ENCODE measurements around the gene TMC3.

TMC3 gene

DNA sequence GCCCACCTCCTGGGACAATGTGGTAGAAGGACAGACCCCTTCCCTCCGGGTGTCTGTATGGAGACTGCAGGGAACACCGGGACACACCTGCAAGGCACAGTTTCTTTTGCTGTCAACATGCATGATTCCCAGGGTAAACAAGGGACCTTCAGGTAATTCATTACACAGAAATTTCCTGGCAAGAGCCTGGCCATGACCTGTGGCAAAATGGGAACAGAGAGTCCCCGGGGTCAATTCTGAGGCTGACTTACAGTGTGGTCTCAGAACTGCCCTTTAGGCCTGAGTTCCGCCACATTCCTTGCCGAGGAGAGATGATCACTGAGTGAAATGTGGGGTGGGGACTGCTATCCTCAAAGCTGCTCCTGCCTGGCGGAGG is 56.4 kb downstream of the TMC3 start:
- H3K4me3 ChIP-seq (ENCODE audit: low read depth, low read length), result no peak overlapping the region
- DNase-seq (ENCODE audit: low read depth), result no peak
- TF ChIP-seq CTCF (IDR thresholded peaks at IDR 0.05; ENCODE audit: control insufficient read depth, extremely low read depth, insufficient read depth), result no peak

- no peak overlapping the region for H3K4me3 ChIP-seq (ENCODE audit: low read depth, low read length)
- no peak for DNase-seq (ENCODE audit: low read depth)
- TF ChIP-seq CTCF (IDR thresholded peaks at IDR 0.05; ENCODE audit: control insufficient read depth, extremely low read depth, insufficient read depth), result no peak
Measured at GRCh38 chr15:81316267-81316666, 57.7 kb downstream of the TMC3 start.

DNA sequence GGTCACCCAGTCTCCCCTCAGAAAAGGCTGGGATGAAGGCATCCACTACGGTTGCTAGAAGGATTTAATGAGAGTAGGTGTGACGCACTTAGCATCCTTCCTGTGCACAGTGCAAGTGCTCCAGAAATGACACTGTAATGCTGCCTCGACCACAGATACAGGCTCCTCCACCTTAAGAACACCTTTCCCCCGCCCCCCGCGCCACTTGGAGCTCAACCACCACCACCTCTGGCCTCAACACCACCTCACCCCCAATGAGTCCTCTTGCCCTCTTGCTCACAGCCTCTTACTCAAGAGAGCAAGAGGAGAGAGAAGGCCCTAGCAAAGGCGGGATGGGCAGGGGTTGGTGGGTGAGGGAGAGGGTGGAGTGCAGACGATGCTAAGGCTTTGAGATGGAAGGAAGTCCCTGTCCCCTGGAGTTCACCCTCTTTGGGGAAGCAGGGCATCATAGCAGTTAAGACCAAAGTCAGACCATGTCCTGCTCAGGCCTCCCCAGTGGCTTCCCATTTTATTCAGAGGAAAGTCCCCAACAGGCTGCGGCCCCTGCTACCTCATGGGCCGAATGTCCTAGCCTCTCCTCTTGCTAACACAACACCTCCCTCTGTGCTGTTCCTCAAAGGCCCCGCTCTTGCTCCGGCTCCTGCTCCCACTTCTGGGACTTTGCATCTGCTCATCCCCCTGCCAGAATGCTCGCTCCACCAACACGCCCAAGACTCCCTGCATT is 58.4 kb downstream of the TMC3 start:
- no peak overlapping the region for H3K4me3 ChIP-seq (ENCODE audit: low read depth, low read length)
- no peak for DNase-seq (ENCODE audit: low read depth)
- TF ChIP-seq CTCF (IDR thresholded peaks at IDR 0.05; ENCODE audit: control insufficient read depth, extremely low read depth, insufficient read depth), result no peak

DNA sequence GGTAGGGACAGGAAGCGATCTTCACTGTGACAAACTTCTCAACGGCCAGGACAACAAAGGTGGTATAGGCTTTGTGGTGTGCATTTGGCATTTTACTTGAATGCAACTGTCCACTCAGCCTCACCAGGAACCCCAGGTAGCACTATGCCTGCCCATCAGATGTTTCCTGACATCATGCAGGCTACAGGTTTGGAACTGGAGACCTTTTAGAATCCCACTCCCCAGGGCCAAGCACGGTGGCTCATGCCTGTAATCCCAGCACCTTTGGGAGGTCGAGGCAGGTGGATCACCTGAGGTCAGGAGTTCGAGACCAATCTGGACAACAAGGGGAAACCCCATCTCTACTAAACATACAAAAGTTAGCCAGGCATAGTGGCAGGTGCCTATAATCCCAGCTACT is 59.6 kb downstream of the TMC3 start:
- no peak overlapping the region for H3K4me3 ChIP-seq (ENCODE audit: low read depth, low read length)
- TF ChIP-seq CTCF (IDR thresholded peaks at IDR 0.05; ENCODE audit: control insufficient read depth, extremely low read depth, insufficient read depth), result no peak
- DNase-seq (ENCODE audit: low read depth), result no peak

GRCh38 chr15:81313686-81314085 is 60.3 kb downstream of the TMC3 start:
- no peak for TF ChIP-seq CTCF (IDR thresholded peaks at IDR 0.05; ENCODE audit: control insufficient read depth, extremely low read depth, insufficient read depth)
- no peak overlapping the region for H3K4me3 ChIP-seq (ENCODE audit: low read depth, low read length)
- DNase-seq (ENCODE audit: low read depth), result no peak

GRCh38 chr15:81312790-81313543 is 61.0 kb downstream of the TMC3 start:
- no peak for TF ChIP-seq CTCF (IDR thresholded peaks at IDR 0.05; ENCODE audit: control insufficient read depth, extremely low read depth, insufficient read depth)
- no peak for DNase-seq (ENCODE audit: low read depth)
- no peak overlapping the region for H3K4me3 ChIP-seq (ENCODE audit: low read depth, low read length)
